Liver (tissue), 9 donors: ENCODE results near the gene DPY19L3. TPM values are rescaled to one million over a fixed set of nuclear protein-coding genes. Genes with fewer than 3 reads are reported as not detected.
A peak's percentile ranks its signal among the peaks of the same experiment; 100 is the strongest.

Experiments
- DNase-seq: peaks from one replicate; pipeline ENCODE4 v3.0.0-alpha.2; 2017; ENCODE audit warnings: low spot score
- H3K27ac ChIP-seq, 2 donors: one replicate each; pipeline ENCODE4 v1.7.0; 2013; ENCODE audit warnings: inconsistent platforms in 2 of 2, low read length in 2 of 2, control low read depth in 1 of 2, low read depth in 1 of 2, mild to moderate bottlenecking in 1 of 2
- H3K27me3 ChIP-seq, 4 donors: one replicate each; pipeline versions ENCODE4 v1.6.1 to v1.7.0; 2013; ENCODE audit warnings: low read length in 3 of 4, inconsistent platforms in 1 of 4, mild to moderate bottlenecking in 1 of 4, moderate library complexity in 1 of 4; ENCODE audit not compliant: control insufficient read depth in 4 of 4, insufficient read depth in 4 of 4
- H3K36me3 ChIP-seq, 4 donors: one replicate each; pipeline versions ENCODE4 v1.6.1 to v1.7.0; 2013; ENCODE audit warnings: low read length in 3 of 4, mild to moderate bottlenecking in 3 of 4, low read depth in 1 of 4, moderate library complexity in 1 of 4; ENCODE audit not compliant: control insufficient read depth in 4 of 4, insufficient read depth in 3 of 4
- H3K4me1 ChIP-seq, 4 donors: one replicate each; pipeline versions ENCODE4 v1.6.1 to v1.7.0; 2013; ENCODE audit warnings: low read length in 3 of 4, mild to moderate bottlenecking in 3 of 4, moderate library complexity in 1 of 4; ENCODE audit not compliant: control insufficient read depth in 4 of 4, insufficient read depth in 4 of 4
- H3K4me3 ChIP-seq, 3 donors: one replicate each; pipeline versions ENCODE4 v1.6.1 to v1.7.0; 2013; ENCODE audit warnings: low read length in 3 of 3, control low read depth in 1 of 3, low read depth in 1 of 3, mild to moderate bottlenecking in 1 of 3
- H3K9ac ChIP-seq, 2 donors: one replicate each; pipeline ENCODE4 v1.7.0; 2013; ENCODE audit warnings: low read length in 2 of 2, mild to moderate bottlenecking in 2 of 2, moderate library complexity in 2 of 2, control low read depth in 1 of 2, low read depth in 1 of 2
- H3K9me3 ChIP-seq, 4 donors: one replicate each; pipeline versions ENCODE4 v1.6.1 to v1.7.0; 2013; ENCODE audit warnings: low read length in 3 of 4; ENCODE audit not compliant: control insufficient read depth in 4 of 4
- EGR1 ChIP-seq, 2 donors: IDR thresholded peaks; 2 replicates each; pipeline ENCODE4 v1.6.1; 2016 to 2018; ENCODE audit warnings: antibody characterized with exemption in 2 of 2, low read depth in 2 of 2
- FOXA1 ChIP-seq: IDR thresholded peaks from 2 replicates; pipeline ENCODE4 v1.6.1; 2016; ENCODE audit warnings: antibody characterized with exemption
- FOXA2 ChIP-seq: IDR thresholded peaks from 2 replicates; pipeline ENCODE4 v1.6.1; 2016; ENCODE audit warnings: antibody characterized with exemption
- GABPA ChIP-seq, 2 donors: IDR thresholded peaks in 1 of 2; conservative IDR thresholded peaks in 1 of 2; 2 replicates each; pipeline ENCODE4 v1.6.1; 2016; ENCODE audit warnings: antibody characterized with exemption in 2 of 2, mild to moderate bottlenecking in 1 of 2, moderate library complexity in 1 of 2
- HNF4A ChIP-seq, 2 donors: conservative IDR thresholded peaks; 2 replicates each; pipeline ENCODE4 v1.6.1; 2016; ENCODE audit warnings: antibody characterized with exemption in 2 of 2, mild to moderate bottlenecking in 2 of 2
- HNF4G ChIP-seq: IDR thresholded peaks from 2 replicates; pipeline ENCODE4 v1.6.1; 2016; ENCODE audit warnings: antibody characterized with exemption
- JUND ChIP-seq, 2 donors: IDR thresholded peaks; 2 replicates each; pipeline ENCODE4 v1.6.1; 2016; ENCODE audit warnings: antibody characterized with exemption in 2 of 2
- NR2F2 ChIP-seq: IDR thresholded peaks from 2 replicates; pipeline ENCODE4 v1.6.1; 2016; ENCODE audit warnings: antibody characterized with exemption
- RAD21 ChIP-seq, 2 donors: IDR thresholded peaks; 2 replicates each; pipeline ENCODE4 v1.6.1; 2016; ENCODE audit warnings: antibody characterized with exemption in 2 of 2, mild to moderate bottlenecking in 2 of 2
- RXRA ChIP-seq, 2 donors: IDR thresholded peaks; 2 replicates each; pipeline ENCODE4 v1.6.1; 2017 to 2018; ENCODE audit warnings: antibody characterized with exemption in 2 of 2, mild to moderate bottlenecking in 1 of 2
- SP1 ChIP-seq: IDR thresholded peaks from 2 replicates; pipeline ENCODE4 v1.6.1; 2018; ENCODE audit warnings: antibody characterized with exemption, mild to moderate bottlenecking
- TAF1 ChIP-seq: conservative IDR thresholded peaks from 2 replicates; pipeline ENCODE4 v1.6.1; 2016; ENCODE audit warnings: antibody characterized with exemption, mild to moderate bottlenecking
- YY1 ChIP-seq: IDR thresholded peaks from 2 replicates; pipeline ENCODE4 v1.6.1; 2016; ENCODE audit warnings: antibody characterized with exemption, mild to moderate bottlenecking
- WGBS: extraction: QIAGEN DNeasy Blood & Tissue Kit; methylation state at CpG from one replicate; pipeline ENCODE4 v1.1.7; 2013; 5-methylcytosine and 5-hydroxymethylcytosine counted together
- polyA plus RNA-seq, 2 donors: library from polyadenylated mRNA; stranded (reverse) in 1 of 2; unstranded in 1 of 2; fragments of 200-250 nt in 1 of 2; fragments of >200 nt in 1 of 2; fragmentation: Nextera tagmentation in 1 of 2; extraction: Ambion mirVana in 1 of 2; gene quantifications; one replicate each; pipeline versions ENCODE4 v1.2.1 to v1.2.3, GENCODE V29; 2013 to 2015
- total RNA-seq, 2 donors: library from RNA; depleted of rRNA; stranded (reverse); fragments of >200 nt; gene quantifications; one replicate each; pipeline ENCODE4 v1.2.3, GENCODE V29; 2014
- TF ChIP-seq, protein P1 (sequence below): IDR thresholded peaks from 2 replicates; pipeline ENCODE4 v1.6.1; 2016; ENCODE audit warnings: antibody characterized with exemption, mild to moderate bottlenecking
- TF ChIP-seq, protein P2 (sequence below): IDR thresholded peaks from 2 replicates; pipeline ENCODE4 v1.6.1; 2016; ENCODE audit warnings: antibody characterized with exemption
- TF ChIP-seq, protein P3 (sequence below): fragments of 150-350 bp; IDR thresholded peaks from 2 replicates; pipeline ENCODE4 v1.5.1; 2017; ENCODE audit warnings: improper control_type of control experiment, low read depth, low read length; ENCODE audit not compliant: missing input control
- TF ChIP-seq, protein P4 (sequence below): IDR thresholded peaks from 2 replicates; pipeline ENCODE4 v1.6.1; 2016; ENCODE audit warnings: antibody characterized with exemption
- TF ChIP-seq, protein P5 (sequence below): IDR thresholded peaks from 2 replicates; pipeline ENCODE4 v1.6.1; 2016; ENCODE audit warnings: antibody characterized with exemption
- donor health status: healthy.
- donor health status: healthy.
- donor health status: healthy.
- donor health status: healthy.
- donor health status: healthy.

Gene DPY19L3
- total and polyA plus RNA-seq, 4 donors, result 2.7 to 13.0 (median 7.4) TPM

DNA sequence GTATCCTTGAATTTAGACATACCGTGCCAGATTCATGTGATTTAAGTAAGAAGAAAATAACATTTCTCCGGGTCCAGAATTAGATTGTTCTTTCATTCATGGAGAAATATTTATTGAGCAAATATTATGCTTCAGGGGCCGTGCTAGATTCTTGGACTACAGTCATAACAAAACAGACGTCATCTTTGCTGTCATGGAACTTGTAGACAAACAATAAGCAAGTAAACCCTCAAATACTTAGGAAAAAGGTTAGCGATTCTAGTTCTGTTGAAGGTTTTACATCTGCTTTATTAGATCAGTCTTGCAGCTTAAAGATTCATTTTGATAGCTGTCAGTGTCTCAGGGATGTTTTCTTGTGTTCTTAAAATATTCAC lies 43.3 kb upstream of the DPY19L3 start:
- Histone ChIP-seq H3K27ac (peak overlapping the region; percentile 70 to 88), H3K36me3 (peaks cover 2 to 35% (median 12%) of the 10 kb centered on the region in 4 donors), H3K4me1 (peaks cover 3 to 21% (median 13%) of the 10 kb centered on the region in 4 donors), H3K9ac (no peak overlapping the region), H3K9me3 (no peaks in the 10 kb centered on the region), H3K4me3 (no peak overlapping the region), H3K27me3 (no peaks in the 10 kb centered on the region)
- TF ChIP-seq HNF4G, result no peak
- no peak for TF ChIP-seq HNF4A (conservative IDR thresholded peaks at IDR 0.05)
- no peak for TF ChIP-seq FOXA2
- WGBS, result 47% methylated on average over 5 of the region's 5 CpGs
- DNase-seq, result no peak

DNA sequence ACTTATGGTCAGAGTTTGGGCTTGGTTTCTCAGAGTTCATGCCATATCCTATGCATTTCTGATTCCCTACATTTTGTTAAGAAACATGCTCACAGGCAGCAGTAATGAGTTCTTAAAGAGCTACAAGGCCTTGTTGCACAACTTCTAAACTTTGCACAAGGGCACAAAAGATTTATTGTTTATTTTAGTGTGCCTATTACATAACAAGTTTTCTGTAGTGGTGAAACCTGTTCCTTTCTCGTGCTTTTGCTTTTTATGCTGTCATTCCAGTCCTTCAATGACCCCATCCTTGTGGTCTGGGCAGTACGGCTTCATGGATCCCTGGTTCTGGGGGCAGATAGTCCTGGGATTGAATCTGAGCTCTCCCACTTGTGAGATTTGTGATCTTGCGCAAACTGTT lies 42.4 kb upstream of the DPY19L3 start:
- peak; percentile 84 to 91 for TF ChIP-seq RXRA (IDR thresholded peaks at IDR 0.05)
- TF ChIP-seq EGR1 (IDR thresholded peaks at IDR 0.05; ENCODE audit: low read depth in 2 of 2), result no peak
- TF ChIP-seq FOXA2, result peak; percentile 84
- TF ChIP-seq, protein P1, sequence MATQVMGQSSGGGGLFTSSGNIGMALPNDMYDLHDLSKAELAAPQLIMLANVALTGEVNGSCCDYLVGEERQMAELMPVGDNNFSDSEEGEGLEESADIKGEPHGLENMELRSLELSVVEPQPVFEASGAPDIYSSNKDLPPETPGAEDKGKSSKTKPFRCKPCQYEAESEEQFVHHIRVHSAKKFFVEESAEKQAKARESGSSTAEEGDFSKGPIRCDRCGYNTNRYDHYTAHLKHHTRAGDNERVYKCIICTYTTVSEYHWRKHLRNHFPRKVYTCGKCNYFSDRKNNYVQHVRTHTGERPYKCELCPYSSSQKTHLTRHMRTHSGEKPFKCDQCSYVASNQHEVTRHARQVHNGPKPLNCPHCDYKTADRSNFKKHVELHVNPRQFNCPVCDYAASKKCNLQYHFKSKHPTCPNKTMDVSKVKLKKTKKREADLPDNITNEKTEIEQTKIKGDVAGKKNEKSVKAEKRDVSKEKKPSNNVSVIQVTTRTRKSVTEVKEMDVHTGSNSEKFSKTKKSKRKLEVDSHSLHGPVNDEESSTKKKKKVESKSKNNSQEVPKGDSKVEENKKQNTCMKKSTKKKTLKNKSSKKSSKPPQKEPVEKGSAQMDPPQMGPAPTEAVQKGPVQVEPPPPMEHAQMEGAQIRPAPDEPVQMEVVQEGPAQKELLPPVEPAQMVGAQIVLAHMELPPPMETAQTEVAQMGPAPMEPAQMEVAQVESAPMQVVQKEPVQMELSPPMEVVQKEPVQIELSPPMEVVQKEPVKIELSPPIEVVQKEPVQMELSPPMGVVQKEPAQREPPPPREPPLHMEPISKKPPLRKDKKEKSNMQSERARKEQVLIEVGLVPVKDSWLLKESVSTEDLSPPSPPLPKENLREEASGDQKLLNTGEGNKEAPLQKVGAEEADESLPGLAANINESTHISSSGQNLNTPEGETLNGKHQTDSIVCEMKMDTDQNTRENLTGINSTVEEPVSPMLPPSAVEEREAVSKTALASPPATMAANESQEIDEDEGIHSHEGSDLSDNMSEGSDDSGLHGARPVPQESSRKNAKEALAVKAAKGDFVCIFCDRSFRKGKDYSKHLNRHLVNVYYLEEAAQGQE, result peak; percentile 68
- TF ChIP-seq FOXA1, result peak; percentile 52
- no peak for TF ChIP-seq HNF4G
- no peak for TF ChIP-seq TAF1
- peak; percentile 32 to 33 for TF ChIP-seq RAD21 (IDR thresholded peaks at IDR 0.05)
- TF ChIP-seq YY1, result peak; percentile 78
- TF ChIP-seq, protein P2, sequence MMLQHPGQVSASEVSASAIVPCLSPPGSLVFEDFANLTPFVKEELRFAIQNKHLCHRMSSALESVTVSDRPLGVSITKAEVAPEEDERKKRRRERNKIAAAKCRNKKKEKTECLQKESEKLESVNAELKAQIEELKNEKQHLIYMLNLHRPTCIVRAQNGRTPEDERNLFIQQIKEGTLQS, result peak; percentile 32
- no peak for TF ChIP-seq NR2F2
- peak; percentile 69 for TF ChIP-seq SP1
- TF ChIP-seq, protein P3, sequence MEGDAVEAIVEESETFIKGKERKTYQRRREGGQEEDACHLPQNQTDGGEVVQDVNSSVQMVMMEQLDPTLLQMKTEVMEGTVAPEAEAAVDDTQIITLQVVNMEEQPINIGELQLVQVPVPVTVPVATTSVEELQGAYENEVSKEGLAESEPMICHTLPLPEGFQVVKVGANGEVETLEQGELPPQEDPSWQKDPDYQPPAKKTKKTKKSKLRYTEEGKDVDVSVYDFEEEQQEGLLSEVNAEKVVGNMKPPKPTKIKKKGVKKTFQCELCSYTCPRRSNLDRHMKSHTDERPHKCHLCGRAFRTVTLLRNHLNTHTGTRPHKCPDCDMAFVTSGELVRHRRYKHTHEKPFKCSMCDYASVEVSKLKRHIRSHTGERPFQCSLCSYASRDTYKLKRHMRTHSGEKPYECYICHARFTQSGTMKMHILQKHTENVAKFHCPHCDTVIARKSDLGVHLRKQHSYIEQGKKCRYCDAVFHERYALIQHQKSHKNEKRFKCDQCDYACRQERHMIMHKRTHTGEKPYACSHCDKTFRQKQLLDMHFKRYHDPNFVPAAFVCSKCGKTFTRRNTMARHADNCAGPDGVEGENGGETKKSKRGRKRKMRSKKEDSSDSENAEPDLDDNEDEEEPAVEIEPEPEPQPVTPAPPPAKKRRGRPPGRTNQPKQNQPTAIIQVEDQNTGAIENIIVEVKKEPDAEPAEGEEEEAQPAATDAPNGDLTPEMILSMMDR, result no peak
- TF ChIP-seq JUND (IDR thresholded peaks at IDR 0.05), result peak; percentile 77 to 87
- TF ChIP-seq, protein P4, sequence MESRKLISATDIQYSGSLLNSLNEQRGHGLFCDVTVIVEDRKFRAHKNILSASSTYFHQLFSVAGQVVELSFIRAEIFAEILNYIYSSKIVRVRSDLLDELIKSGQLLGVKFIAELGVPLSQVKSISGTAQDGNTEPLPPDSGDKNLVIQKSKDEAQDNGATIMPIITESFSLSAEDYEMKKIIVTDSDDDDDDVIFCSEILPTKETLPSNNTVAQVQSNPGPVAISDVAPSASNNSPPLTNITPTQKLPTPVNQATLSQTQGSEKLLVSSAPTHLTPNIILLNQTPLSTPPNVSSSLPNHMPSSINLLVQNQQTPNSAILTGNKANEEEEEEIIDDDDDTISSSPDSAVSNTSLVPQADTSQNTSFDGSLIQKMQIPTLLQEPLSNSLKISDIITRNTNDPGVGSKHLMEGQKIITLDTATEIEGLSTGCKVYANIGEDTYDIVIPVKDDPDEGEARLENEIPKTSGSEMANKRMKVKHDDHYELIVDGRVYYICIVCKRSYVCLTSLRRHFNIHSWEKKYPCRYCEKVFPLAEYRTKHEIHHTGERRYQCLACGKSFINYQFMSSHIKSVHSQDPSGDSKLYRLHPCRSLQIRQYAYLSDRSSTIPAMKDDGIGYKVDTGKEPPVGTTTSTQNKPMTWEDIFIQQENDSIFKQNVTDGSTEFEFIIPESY, result peak; percentile 73
- peak in 1 of 2 donors; percentile 32 for TF ChIP-seq GABPA (IDR thresholded peaks at IDR 0.05 in 1 of 2, conservative IDR thresholded peaks at IDR 0.05 in 1 of 2)
- peak; percentile 81 to 93 for TF ChIP-seq HNF4A (conservative IDR thresholded peaks at IDR 0.05)
- TF ChIP-seq, protein P5, sequence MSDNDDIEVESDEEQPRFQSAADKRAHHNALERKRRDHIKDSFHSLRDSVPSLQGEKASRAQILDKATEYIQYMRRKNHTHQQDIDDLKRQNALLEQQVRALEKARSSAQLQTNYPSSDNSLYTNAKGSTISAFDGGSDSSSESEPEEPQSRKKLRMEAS, result peak; percentile 89
- Histone ChIP-seq H3K27me3 (no peaks in the 10 kb centered on the region), H3K4me1 (peaks cover 3 to 21% (median 13%) of the 10 kb centered on the region in 4 donors), H3K9ac (peak overlapping the region in 1 of 2 donors; percentile 54), H3K36me3 (peaks cover 2 to 26% (median 9%) of the 10 kb centered on the region in 4 donors), H3K9me3 (no peaks in the 10 kb centered on the region), H3K4me3 (no peak overlapping the region), H3K27ac (peak overlapping the region; percentile 77 to 88)
- no peak for DNase-seq
- 38% methylated on average over 3 of the region's 3 CpGs for WGBS
